CD14-positive monocyte (primary cell): ENCODE results near the gene WDSUB1. TPM values are rescaled to one million over a fixed set of nuclear protein-coding genes. Genes with fewer than 3 reads are reported as not detected.

Experiments
- DNase-seq, 3 donors: peaks; one replicate each; pipeline ENCODE4 v3.0.0-alpha.2; 2011 to 2022
- H2AFZ ChIP-seq: 2 replicates; pipeline ENCODE4 v1.6.0; 2012; ENCODE audit warnings: mild to moderate bottlenecking, low read depth, low read length, inconsistent platforms; ENCODE audit not compliant: insufficient read depth, poor library complexity, severe bottlenecking
- H3K27ac ChIP-seq, 2 donors: 1 replicate in 1 of 2; 2 replicates in 1 of 2; pipeline ENCODE4 v1.5.1; 2012 to 2013; ENCODE audit warnings: low read length in 2 of 2, control low read depth in 1 of 2, inconsistent platforms in 1 of 2, low read depth in 1 of 2, mild to moderate bottlenecking in 1 of 2
- H3K27me3 ChIP-seq, 2 donors: one replicate each; pipeline versions ENCODE4 v1.6.0 to v1.6.1; 2011 to 2013; ENCODE audit warnings: low read length in 2 of 2; ENCODE audit not compliant: control insufficient read depth in 2 of 2, insufficient read depth in 2 of 2
- H3K36me3 ChIP-seq, 2 donors: replicated peaks in 1 of 2; 1 replicate in 1 of 2; 2 replicates in 1 of 2; pipeline versions ENCODE4 v1.5.1 to v1.6.1; 2012 to 2013; ENCODE audit warnings: low read length in 2 of 2, control low read depth in 1 of 2, inconsistent platforms in 1 of 2, mild to moderate bottlenecking in 1 of 2; ENCODE audit not compliant: insufficient read depth in 2 of 2, control insufficient read depth in 1 of 2
- H3K4me1 ChIP-seq, 2 donors: 1 replicate in 1 of 2; 2 replicates in 1 of 2; pipeline versions ENCODE4 v1.5.1 to v1.6.1; 2012 to 2013; ENCODE audit warnings: low read length in 2 of 2, control low read depth in 1 of 2, inconsistent platforms in 1 of 2, mild to moderate bottlenecking in 1 of 2, moderate library complexity in 1 of 2; ENCODE audit not compliant: insufficient read depth in 2 of 2, control insufficient read depth in 1 of 2
- H3K4me2 ChIP-seq: replicated peaks from 2 replicates; pipeline ENCODE3; 2012; ENCODE audit warnings: low read length, moderate library complexity, mild to moderate bottlenecking; ENCODE audit not compliant: poor library complexity, severe bottlenecking; ENCODE audit errors: extremely low read depth
- H3K4me3 ChIP-seq, 3 experiments: fragments of 200-600 bp in 1 of 3; sonication (generic) in 1 of 3; replicated peaks in 1 of 3; 1 replicate in 2 of 3; 2 replicates in 1 of 3; pipeline ENCODE4 v1.5.1; 2011 to 2013; ENCODE audit warnings: low read length in 3 of 3, mild to moderate bottlenecking in 3 of 3, control low read depth in 2 of 3, low read depth in 2 of 3, inconsistent platforms in 1 of 3, moderate library complexity in 1 of 3
- H3K79me2 ChIP-seq: 2 replicates; pipeline ENCODE4 v1.6.0; 2012; ENCODE audit warnings: mild to moderate bottlenecking, control low read depth, inconsistent platforms, low read length, moderate library complexity; ENCODE audit not compliant: insufficient read depth
- H3K9ac ChIP-seq: 2 replicates; pipeline ENCODE4 v1.6.0; 2017; ENCODE audit warnings: low read length, mild to moderate bottlenecking; ENCODE audit not compliant: insufficient read depth, poor library complexity, severe bottlenecking
- H3K9me3 ChIP-seq, 2 donors: replicated peaks in 1 of 2; 1 replicate in 1 of 2; 2 replicates in 1 of 2; pipeline versions ENCODE4 v1.5.1 to v1.6.1; 2012 to 2013; ENCODE audit warnings: low read length in 2 of 2, control low read depth in 1 of 2; ENCODE audit not compliant: control insufficient read depth in 1 of 2, insufficient read depth in 1 of 2
- H4K20me1 ChIP-seq: 2 replicates; pipeline ENCODE4 v1.6.0; 2012; ENCODE audit warnings: mild to moderate bottlenecking, low read length, control low read depth, moderate library complexity; ENCODE audit not compliant: insufficient read depth
- H3K27ac Mint-ChIP-seq, 7 donors: one replicate each; pipeline ENCODE4 v1.8.0; 2020; ENCODE audit warnings: mild to moderate bottlenecking in 7 of 7, mixed read lengths in 7 of 7, moderate library complexity in 6 of 7, inconsistent platforms in 2 of 7
- H3K27me3 Mint-ChIP-seq, 3 donors: one replicate each; pipeline ENCODE4 v1.8.0; 2021 to 2022; ENCODE audit warnings: low read depth in 3 of 3, mild to moderate bottlenecking in 3 of 3, mixed read lengths in 3 of 3, moderate library complexity in 3 of 3, inconsistent platforms in 1 of 3
- H3K36me3 Mint-ChIP-seq, 2 donors: one replicate each; pipeline ENCODE4 v1.8.0; 2020; ENCODE audit warnings: mixed read lengths in 2 of 2, inconsistent platforms in 1 of 2, mild to moderate bottlenecking in 1 of 2
- H3K4me1 Mint-ChIP-seq: one replicate; pipeline ENCODE4 v1.8.0; 2020; ENCODE audit warnings: mild to moderate bottlenecking, mixed read lengths
- H3K4me3 Mint-ChIP-seq, 2 donors: one replicate each; pipeline ENCODE4 v1.8.0; 2020; ENCODE audit warnings: mild to moderate bottlenecking in 2 of 2, mixed read lengths in 2 of 2, moderate library complexity in 1 of 2
- H3K9me3 Mint-ChIP-seq, 7 donors: one replicate each; pipeline ENCODE4 v1.8.0; 2020 to 2022; ENCODE audit warnings: mixed read lengths in 7 of 7, mild to moderate bottlenecking in 6 of 7, moderate library complexity in 6 of 7, inconsistent platforms in 2 of 7
- CTCF ChIP-seq: fragments of 200-600 bp; IDR thresholded peaks from one replicate; pipeline ENCODE4 v1.8.0; 2022; ENCODE audit warnings: antibody characterized with exemption, mild to moderate bottlenecking
- WGBS: methylation state at CpG from one replicate; pipeline ENCODE4 v1.1.5; 2013; ENCODE audit warnings: missing lambda C conversion rate; ENCODE audit not compliant: insufficient coverage; 5-methylcytosine and 5-hydroxymethylcytosine counted together
- intact Hi-C, 2 donors: fragments of 100-400 bp; cut with micrococcal nuclease; formaldehyde crosslinking; loops; one replicate each; pipeline versions ENCODE4 v1.15.0 to v1.15.1; 2023
- polyA plus RNA-seq, 3 donors: library from polyadenylated mRNA; depleted of rRNA in 1 of 3; unstranded in 2 of 3; stranded (reverse) in 1 of 3; fragments of 300-500 nt in 2 of 3; fragments of >200 nt in 1 of 3; fragmentation: Illumina TruSeq in 2 of 3; gene quantifications; 1 replicate in 2 of 3; 2 replicates in 1 of 3; pipeline ENCODE4 v1.2.3, GENCODE V29; 2012 to 2021

WDSUB1 gene
- polyA plus RNA-seq, 3 donors: 9.4 to 17.8 (median 10.1) TPM

GRCh38 chr2:159249990-159250715 lies 36.4 kb downstream of the WDSUB1 start:
- intact Hi-C loops: loop anchor here in 1 of 2 donors (5.0 kb wide), 1 partner anchor 37 kb away; the partner anchor contains the start of gene WDSUB1
- H3K36me3 ChIP-seq: peaks cover 23 to 37% of the 10 kb centered on the region in 2 donors
- Mint-ChIP-seq H3K27ac (peak overlapping the region; percentile 84 to 96 (median 91)), H3K9me3 (peaks cover 0 to 4% (median 0%) of the 10 kb centered on the region in 7 donors), H3K4me3 (peak overlapping the region; percentile 60 to 80), H3K27me3 (no peaks in the 10 kb centered on the region), H3K36me3 (peaks cover 42 to 45% of the 10 kb centered on the region in 2 donors), H3K4me1 (peaks cover 20% of the 10 kb centered on the region)
- peak overlapping the region; percentile 72 to 85 for H3K27ac ChIP-seq
- H3K4me2 ChIP-seq: peak overlapping the region; percentile 67
- no peak for TF ChIP-seq CTCF
- peaks cover 18 to 25% of the 10 kb centered on the region in 2 donors for H3K4me1 ChIP-seq
- peak overlapping the region; percentile 22 for H2AFZ ChIP-seq
- no peaks in the 10 kb centered on the region for H3K9me3 ChIP-seq
- peak; percentile 76 to 89 (median 89) for DNase-seq
- H3K4me3 ChIP-seq: peak overlapping the region; percentile 6 to 54 (median 23)
- H3K27me3 ChIP-seq: no peaks in the 10 kb centered on the region
- WGBS: 0% methylated on average over 3 of the region's 7 CpGs
- H3K9ac ChIP-seq: peak overlapping the region; percentile 47
- H3K79me2 ChIP-seq: no peaks in the 10 kb centered on the region
- no peaks in the 10 kb centered on the region for H4K20me1 ChIP-seq

- Histone ChIP-seq H3K4me2 (no peak overlapping the region), H3K27me3 (no peaks in the 10 kb centered on the region), H3K27ac (no peak overlapping the region), H3K4me1 (peaks cover 16 to 23% of the 10 kb centered on the region in 2 donors), H3K79me2 (no peaks in the 10 kb centered on the region), H3K36me3 (peaks cover 16 to 53% of the 10 kb centered on the region in 2 donors), H4K20me1 (no peaks in the 10 kb centered on the region), H3K9ac (no peak overlapping the region), H3K4me3 (no peak overlapping the region), H3K9me3 (no peaks in the 10 kb centered on the region), H2AFZ (no peak overlapping the region)
- peaks cover 17% of the 10 kb centered on the region for H3K4me1 Mint-ChIP-seq
- no peak for DNase-seq
- intact Hi-C loops: loop anchor here in 1 of 2 donors (5.0 kb wide), 1 partner anchor 41 kb away; the partner anchor contains the start of gene WDSUB1
- peaks cover 49 to 63% of the 10 kb centered on the region in 2 donors for H3K36me3 Mint-ChIP-seq
- no CpG with 5 or more reads among the region's 7 CpGs for WGBS
- no peak for TF ChIP-seq CTCF
- peaks cover 0 to 4% (median 0%) of the 10 kb centered on the region in 7 donors for H3K9me3 Mint-ChIP-seq
- peak overlapping the region in 1 of 7 donors; percentile 68 for H3K27ac Mint-ChIP-seq
- H3K4me3 Mint-ChIP-seq: no peak overlapping the region
- H3K27me3 Mint-ChIP-seq: no peaks in the 10 kb centered on the region
Measured at GRCh38 chr2:159246325-159246988, 40.0 kb downstream of the WDSUB1 start.
